Heart right ventricle (tissue), 16 donors: ENCODE data around the gene NR2F1. TPM values are rescaled to one million over a fixed set of nuclear protein-coding genes. Genes with fewer than 3 reads are reported as not detected.

ENCODE experiments used
- ATAC-seq, 8 donors: fragments of 200-7000 bp; cut with Tn5 transposase; one replicate each; pipeline ENCODE4 v1.9.1; 2020; ENCODE audit warnings: mild to moderate bottlenecking in 8 of 8, moderate library complexity in 8 of 8, moderate number of reproducible peaks in 1 of 8
- DNase-seq, 2 donors: peaks; one replicate each; pipeline ENCODE4 v3.0.0-alpha.2; 2020
- H3K27ac ChIP-seq, 10 donors: fragments of 200-600 bp; sonication (generic) in 2 of 10; one replicate each; pipeline versions ENCODE4 v1.5.0 to v1.8.0; 2020 to 2022; ENCODE audit warnings: mild to moderate bottlenecking in 3 of 10
- H3K27me3 ChIP-seq, 7 donors: fragments of 200-600 bp; one replicate each; pipeline ENCODE4 v1.8.0; 2021 to 2022; ENCODE audit warnings: mild to moderate bottlenecking in 2 of 7
- H3K36me3 ChIP-seq, 9 donors: fragments of 200-600 bp; sonication (generic) in 1 of 9; one replicate each; pipeline versions ENCODE4 v1.5.0 to v1.8.0; 2020 to 2022; ENCODE audit warnings: mild to moderate bottlenecking in 2 of 9
- H3K4me1 ChIP-seq, 9 donors: fragments of 200-600 bp; sonication (generic) in 1 of 9; one replicate each; pipeline versions ENCODE4 v1.5.0 to v1.8.0; 2020 to 2022; ENCODE audit warnings: mild to moderate bottlenecking in 4 of 9
- H3K4me3 ChIP-seq, 10 donors: fragments of 200-600 bp; sonication (generic) in 2 of 10; one replicate each; pipeline versions ENCODE4 v1.5.0 to v1.8.0; 2020 to 2022; ENCODE audit warnings: mild to moderate bottlenecking in 7 of 10, moderate library complexity in 2 of 10
- H3K9me3 ChIP-seq, 11 donors: fragments of 200-600 bp in 10 of 11; sonication (generic) in 2 of 11; one replicate each; pipeline versions ENCODE4 v1.5.0 to v1.8.0; 2013 to 2022; ENCODE audit warnings: mild to moderate bottlenecking in 2 of 11, control low read depth in 1 of 11, moderate library complexity in 1 of 11
- WGBS, 2 donors: extraction: QIAGEN DNeasy Blood & Tissue Kit; methylation state at CpG; one replicate each; pipeline ENCODE4 v1.1.7; 2013; ENCODE audit warnings: inconsistent platforms in 1 of 2; 5-methylcytosine and 5-hydroxymethylcytosine counted together
- intact Hi-C, 10 donors: fragments of 100-400 bp; cut with DNase I; formaldehyde crosslinking; loops; one replicate each; pipeline versions ENCODE4 v1.11.1 to v1.14.2; 2022
- polyA plus RNA-seq, 2 donors: library from polyadenylated mRNA; stranded (reverse); fragments of 200-250 nt; gene quantifications; one replicate each; pipeline ENCODE4 v1.2.3, GENCODE V29; 2013
- total RNA-seq, 10 donors: library from RNA; stranded (reverse); fragmentation: NEBNext Ultra II Directional in 3 of 10; extraction: Animal tissue kit (Norgen Biotek cat#: 25700) in 3 of 10; gene quantifications; one replicate each; pipeline versions ENCODE4 v1.2.1 to v1.2.4, GENCODE V29; 2021 to 2023
- TF ChIP-seq, protein P1 (sequence below), 9 donors: fragments of 200-600 bp; sonication (generic) in 2 of 9; IDR thresholded peaks; one replicate each; pipeline versions ENCODE4 v1.5.0 to v1.8.0; 2021 to 2022; ENCODE audit warnings: antibody characterized with exemption in 9 of 9, mild to moderate bottlenecking in 5 of 9, moderate library complexity in 1 of 9
- donor health status: Arrhythmogenic right ventricular cardiomyopathy.
- donor health status: ischemic (EF 13 %, LVEDD 7.1; RV severe dilation, severe dysfunction).
- donor health status: healthy with polysubstance abuse.
- donor health status: DM: no; HTN: yes; CAD: no.
- donor health status: DM: no; HTN: no; CAD: no.
- donor health status: ischemic (EF 25% LVEDD 6.9; RV normal size, moderate dysfunction).
- donor health status: ischemic (EF 25% LVEDD 5.7; RV mildly dilated, moderate dysfunction).
- donor health status: healthy.
- donor health status: DM: yes; HTN: yes; CAD: no.
- donor health status: Ischemic cardiomyopathy.
- donor health status: ischemic (EF 35%, LVEDD 5.7; RV mildly dilated, moderate dysfunction).
- donor health status: nonischemic (EF 11% LVEDD 7.7; RV severe dilation, severe dysfunction).
- donor health status: DM: yes; HTN: yes; CAD: no.
- donor health status: PGD.
- donor health status: ischemic (EF 29% LVEDD 5.4; RV normal size, mild dysfunction).
- donor health status: nonischemic (EF 23%, LVEDD 6.1; RV moderate dilation, normal function).

NR2F1 gene
- total and polyA plus RNA-seq, 12 donors, result 0.27 to 2.4 (median 0.92) TPM

DNA sequence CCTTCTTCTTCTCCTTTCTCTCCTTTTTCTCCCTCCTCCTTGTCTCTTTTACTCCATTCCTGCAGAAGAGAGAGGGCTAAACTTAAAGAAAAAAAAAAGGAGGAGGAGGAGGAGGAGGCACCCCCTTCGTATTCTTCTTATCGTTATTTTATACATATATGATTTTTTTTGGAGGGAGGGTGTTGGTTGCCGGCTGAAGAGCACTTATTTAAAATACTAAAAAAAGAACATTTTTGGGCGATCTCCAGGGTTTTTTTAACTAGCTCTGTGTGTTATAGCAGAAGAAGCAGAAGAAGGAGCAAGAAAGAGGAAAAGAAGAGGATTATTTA, 381 bp downstream of the NR2F1 start:
- no peak overlapping the region for H3K27ac ChIP-seq
- no peaks in the 10 kb centered on the region for H3K36me3 ChIP-seq
- TF ChIP-seq, protein P1, sequence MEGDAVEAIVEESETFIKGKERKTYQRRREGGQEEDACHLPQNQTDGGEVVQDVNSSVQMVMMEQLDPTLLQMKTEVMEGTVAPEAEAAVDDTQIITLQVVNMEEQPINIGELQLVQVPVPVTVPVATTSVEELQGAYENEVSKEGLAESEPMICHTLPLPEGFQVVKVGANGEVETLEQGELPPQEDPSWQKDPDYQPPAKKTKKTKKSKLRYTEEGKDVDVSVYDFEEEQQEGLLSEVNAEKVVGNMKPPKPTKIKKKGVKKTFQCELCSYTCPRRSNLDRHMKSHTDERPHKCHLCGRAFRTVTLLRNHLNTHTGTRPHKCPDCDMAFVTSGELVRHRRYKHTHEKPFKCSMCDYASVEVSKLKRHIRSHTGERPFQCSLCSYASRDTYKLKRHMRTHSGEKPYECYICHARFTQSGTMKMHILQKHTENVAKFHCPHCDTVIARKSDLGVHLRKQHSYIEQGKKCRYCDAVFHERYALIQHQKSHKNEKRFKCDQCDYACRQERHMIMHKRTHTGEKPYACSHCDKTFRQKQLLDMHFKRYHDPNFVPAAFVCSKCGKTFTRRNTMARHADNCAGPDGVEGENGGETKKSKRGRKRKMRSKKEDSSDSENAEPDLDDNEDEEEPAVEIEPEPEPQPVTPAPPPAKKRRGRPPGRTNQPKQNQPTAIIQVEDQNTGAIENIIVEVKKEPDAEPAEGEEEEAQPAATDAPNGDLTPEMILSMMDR (IDR thresholded peaks at IDR 0.05), result no peak
- no peak for ATAC-seq
- H3K4me1 ChIP-seq, result peaks cover 6 to 61% (median 40%) of the 10 kb centered on the region in 9 donors
- H3K9me3 ChIP-seq, result no peaks in the 10 kb centered on the region
- peak overlapping the region; percentile 14 to 54 (median 49) for H3K4me3 ChIP-seq
- WGBS, 2 donors, result 1 to 3% methylated on average over 4 of the region's 4 CpGs
- H3K27me3 ChIP-seq, result peaks cover 14 to 89% (median 83%) of the 10 kb centered on the region in 7 donors
- DNase-seq, result no peak
- intact Hi-C loops, result loop anchor here in 6 of 10 donors (1.0 to 10.0 kb wide), 5 partner anchors 24 to 1111 kb away; no protein-coding TSS in a partner anchor

GRCh38 chr5:93583768-93584595, 960 bp downstream of the NR2F1 start:
- DNase-seq (peak in 1 of 2 donors; percentile 45), ATAC-seq (peak in 3 of 8 donors; percentile 9 to 27 (median 18))
- 1% methylated on average over 62 to 107 of the region's 110 CpGs for WGBS, 2 donors
- TF ChIP-seq, protein P1 (IDR thresholded peaks at IDR 0.05), result no peak
- no peak overlapping the region for H3K27ac ChIP-seq
- no peaks in the 10 kb centered on the region for H3K9me3 ChIP-seq
- H3K36me3 ChIP-seq, result no peaks in the 10 kb centered on the region
- H3K27me3 ChIP-seq, result peaks cover 14 to 89% (median 83%) of the 10 kb centered on the region in 7 donors
- H3K4me3 ChIP-seq, result peak overlapping the region; percentile 14 to 54 (median 49)
- intact Hi-C loops, result loop anchor here in 6 of 10 donors (1.0 to 10.0 kb wide), 5 partner anchors 23 to 1111 kb away; no protein-coding TSS in a partner anchor
- peaks cover 6 to 57% (median 34%) of the 10 kb centered on the region in 9 donors for H3K4me1 ChIP-seq

- intact Hi-C loops, result loop anchor here in 6 of 10 donors (5.0 to 10.0 kb wide), 4 partner anchors 218 to 1110 kb away; no protein-coding TSS in a partner anchor
- DNase-seq (no peak), ATAC-seq (no peak)
- TF ChIP-seq, protein P1 (IDR thresholded peaks at IDR 0.05), result no peak
- H3K27me3 ChIP-seq, result peaks cover 14 to 89% (median 82%) of the 10 kb centered on the region in 7 donors
- H3K4me3 ChIP-seq, result peak overlapping the region in 9 of 10 donors; percentile 41 to 54 (median 50)
- peaks cover 6 to 50% (median 28%) of the 10 kb centered on the region in 9 donors for H3K4me1 ChIP-seq
- H3K9me3 ChIP-seq, result no peaks in the 10 kb centered on the region
- WGBS, 2 donors, result 0 to 2% methylated on average over 9 to 46 of the region's 48 CpGs
- no peak overlapping the region for H3K27ac ChIP-seq
- H3K36me3 ChIP-seq, result no peaks in the 10 kb centered on the region
Observed at GRCh38 chr5:93584596-93585040, 1.6 kb downstream of the NR2F1 start.

DNA sequence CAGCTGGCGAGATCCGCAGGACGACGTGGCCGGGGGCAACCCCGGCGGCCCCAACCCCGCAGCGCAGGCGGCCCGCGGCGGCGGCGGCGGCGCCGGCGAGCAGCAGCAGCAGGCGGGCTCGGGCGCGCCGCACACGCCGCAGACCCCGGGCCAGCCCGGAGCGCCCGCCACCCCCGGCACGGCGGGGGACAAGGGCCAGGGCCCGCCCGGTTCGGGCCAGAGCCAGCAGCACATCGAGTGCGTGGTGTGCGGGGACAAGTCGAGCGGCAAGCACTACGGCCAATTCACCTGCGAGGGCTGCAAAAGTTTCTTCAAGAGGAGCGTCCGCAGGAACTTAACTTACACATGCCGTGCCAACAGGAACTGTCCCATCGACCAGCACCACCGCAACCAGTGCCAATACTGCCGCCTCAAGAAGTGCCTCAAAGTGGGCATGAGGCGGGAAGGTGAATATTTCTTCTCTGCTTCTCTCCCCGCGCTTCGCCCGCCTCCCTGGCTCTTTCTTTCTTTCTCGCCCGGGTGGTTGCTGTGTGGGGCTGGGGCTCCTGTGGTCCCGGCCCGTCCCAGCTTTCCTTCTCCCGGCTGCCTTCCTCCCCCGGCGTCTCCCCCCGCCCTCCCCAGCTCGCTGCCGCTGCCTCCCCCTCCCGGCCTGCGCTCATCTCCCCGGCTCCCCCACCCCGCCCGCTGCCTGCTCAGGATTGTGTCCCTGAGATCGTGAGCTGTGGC, 2.2 kb downstream of the NR2F1 start:
- no peak overlapping the region for H3K27ac ChIP-seq
- no peak for DNase-seq
- intact Hi-C loops, result loop anchor here in 5 of 10 donors (10.0 kb wide), 3 partner anchors 220 to 1110 kb away; no protein-coding TSS in a partner anchor

More for the DNA sequence above, 2.2 kb downstream of the NR2F1 start:
- no peak for ATAC-seq
- TF ChIP-seq, protein P1 (IDR thresholded peaks at IDR 0.05), result no peak
- peaks cover 4 to 44% (median 22%) of the 10 kb centered on the region in 9 donors for H3K4me1 ChIP-seq
- peaks cover 14 to 89% (median 77%) of the 10 kb centered on the region in 7 donors for H3K27me3 ChIP-seq
- 1 to 2% methylated on average over 59 to 70 of the region's 70 CpGs for WGBS, 2 donors
- no peaks in the 10 kb centered on the region for H3K36me3 ChIP-seq
- no peaks in the 10 kb centered on the region for H3K9me3 ChIP-seq
- peak overlapping the region in 9 of 10 donors; percentile 41 to 54 (median 50) for H3K4me3 ChIP-seq
